Transverse colon (tissue), 3 donors: ENCODE measurements around the gene PLEKHA3.

Experiments
- CTCF ChIP-seq, 5 experiments: fragments of 200-600 bp in 3 of 5; fragments of 450-650 bp in 2 of 5; sonication (generic) in 3 of 5; IDR thresholded peaks; 1 replicate in 2 of 5; 2 replicates in 3 of 5; pipeline ENCODE4 v1.5.1; 2016 to 2017; ENCODE audit warnings: antibody characterized with exemption in 5 of 5, inconsistent platforms in 3 of 5, mild to moderate bottlenecking in 2 of 5, moderate library complexity in 1 of 5
- POLR2A ChIP-seq: fragments of 450-650 bp; IDR thresholded peaks from one replicate; pipeline ENCODE4 v1.6.1; 2016; ENCODE audit warnings: antibody characterized with exemption, mild to moderate bottlenecking, moderate library complexity

- TF ChIP-seq POLR2A (no peak), CTCF (IDR thresholded peaks at IDR 0.05) (no peak)
Observed at GRCh38 chr2:178491612-178492011, 11.4 kb downstream of the PLEKHA3 start.
